GM18502 (cell line): ENCODE results near the gene CAPN13.

ENCODE experiments used
- ATAC-seq: cut with Tn5 transposase; IDR thresholded peaks from one replicate; pipeline ENCODE4 v1.9.1; 2021; ENCODE audit warnings: mild to moderate bottlenecking; ENCODE audit not compliant: unreplicated experiment, poor library complexity

The CAPN13 gene

DNA sequence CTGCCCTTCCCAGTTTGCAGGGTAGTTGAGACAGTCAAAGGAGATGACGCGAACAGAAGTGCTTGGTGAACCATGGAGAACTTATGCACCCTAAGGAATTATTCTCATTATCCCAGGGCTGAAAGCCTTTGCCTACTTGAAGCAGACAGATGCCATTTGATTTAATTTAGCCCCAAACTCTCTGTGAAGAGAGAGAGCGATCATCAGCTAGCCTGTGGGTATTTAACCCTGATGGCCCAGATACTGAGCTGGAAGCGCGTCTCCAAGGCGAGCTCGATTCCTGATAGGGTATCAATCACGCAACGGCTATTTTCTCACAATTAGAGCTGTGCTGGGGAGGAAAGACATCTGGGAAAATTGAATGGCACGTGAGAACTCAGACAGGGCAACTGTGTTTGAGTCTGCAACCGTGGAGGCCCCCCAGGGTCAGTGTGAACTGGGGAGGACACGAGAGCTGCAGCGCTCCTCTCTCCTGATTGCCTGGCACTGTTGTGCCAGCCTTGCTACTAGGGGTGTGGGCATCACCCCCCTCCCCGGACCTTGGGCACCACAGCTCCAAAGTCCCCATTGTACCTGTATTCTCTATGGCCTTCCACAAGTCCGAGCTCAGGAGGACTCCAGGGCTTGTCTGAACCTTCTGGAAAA lies 73.2 kb downstream of the CAPN13 start:
- ATAC-seq: no peak

DNA sequence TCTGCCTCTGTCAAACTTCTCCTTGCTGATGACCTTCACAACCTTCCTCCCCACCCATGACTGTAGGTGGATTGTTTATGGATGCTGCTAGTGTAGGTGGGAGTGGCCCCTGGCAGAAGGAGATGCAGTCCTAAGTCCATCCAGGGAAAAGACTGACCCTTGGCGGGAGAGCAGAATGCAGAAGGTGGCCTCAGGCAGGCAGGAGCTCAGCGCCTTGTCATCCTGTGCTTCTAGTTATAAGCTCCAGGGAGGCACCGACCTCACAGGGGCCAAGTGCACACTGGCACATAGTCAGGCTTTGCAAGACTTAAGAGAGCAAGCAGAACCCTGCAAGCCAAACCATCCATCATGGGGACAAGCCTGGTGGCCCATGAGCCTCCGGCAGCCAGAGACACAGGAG lies 74.4 kb downstream of the CAPN13 start:
- ATAC-seq: no peak

DNA sequence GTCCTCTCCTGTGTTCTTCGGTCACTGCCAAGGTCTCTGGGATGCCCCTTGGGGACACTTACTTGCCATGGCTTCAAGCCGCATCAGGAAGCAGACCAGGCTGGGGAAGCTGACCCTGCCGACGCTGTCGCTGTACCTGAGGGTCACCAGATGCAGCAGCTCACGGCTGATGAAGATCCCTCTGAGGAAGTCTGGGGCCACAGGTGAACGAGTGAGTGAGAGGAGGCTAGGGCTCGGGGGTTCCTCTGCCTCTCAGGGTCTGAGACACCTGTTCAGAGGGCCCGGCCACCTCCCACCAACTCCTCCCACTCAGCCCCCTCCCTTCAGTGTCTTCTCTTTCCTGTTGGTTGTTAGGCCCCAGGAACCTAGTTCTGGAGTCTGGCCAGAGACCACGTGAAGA lies 74.9 kb downstream of the CAPN13 start:
- no peak for ATAC-seq

DNA sequence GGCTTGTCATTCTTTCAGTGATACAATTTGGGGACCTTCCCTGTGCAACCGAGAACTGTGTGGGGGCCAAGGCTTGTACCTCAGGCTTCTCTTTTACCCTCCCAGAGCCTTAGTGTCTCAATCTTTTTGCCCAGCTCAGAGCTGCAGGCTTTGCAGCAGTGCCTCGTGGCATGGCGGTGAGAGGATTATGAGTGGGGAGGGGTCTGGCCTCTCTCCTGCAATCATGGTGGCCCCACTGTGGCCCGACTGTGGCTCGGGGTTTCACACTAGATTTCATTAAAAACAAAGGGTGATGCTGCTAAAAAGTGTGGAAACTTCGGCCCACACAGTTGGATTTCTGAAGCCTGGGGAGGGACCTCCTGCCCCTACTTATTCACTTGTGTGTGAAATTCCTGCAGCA lies 75.5 kb downstream of the CAPN13 start:
- ATAC-seq: no peak

DNA sequence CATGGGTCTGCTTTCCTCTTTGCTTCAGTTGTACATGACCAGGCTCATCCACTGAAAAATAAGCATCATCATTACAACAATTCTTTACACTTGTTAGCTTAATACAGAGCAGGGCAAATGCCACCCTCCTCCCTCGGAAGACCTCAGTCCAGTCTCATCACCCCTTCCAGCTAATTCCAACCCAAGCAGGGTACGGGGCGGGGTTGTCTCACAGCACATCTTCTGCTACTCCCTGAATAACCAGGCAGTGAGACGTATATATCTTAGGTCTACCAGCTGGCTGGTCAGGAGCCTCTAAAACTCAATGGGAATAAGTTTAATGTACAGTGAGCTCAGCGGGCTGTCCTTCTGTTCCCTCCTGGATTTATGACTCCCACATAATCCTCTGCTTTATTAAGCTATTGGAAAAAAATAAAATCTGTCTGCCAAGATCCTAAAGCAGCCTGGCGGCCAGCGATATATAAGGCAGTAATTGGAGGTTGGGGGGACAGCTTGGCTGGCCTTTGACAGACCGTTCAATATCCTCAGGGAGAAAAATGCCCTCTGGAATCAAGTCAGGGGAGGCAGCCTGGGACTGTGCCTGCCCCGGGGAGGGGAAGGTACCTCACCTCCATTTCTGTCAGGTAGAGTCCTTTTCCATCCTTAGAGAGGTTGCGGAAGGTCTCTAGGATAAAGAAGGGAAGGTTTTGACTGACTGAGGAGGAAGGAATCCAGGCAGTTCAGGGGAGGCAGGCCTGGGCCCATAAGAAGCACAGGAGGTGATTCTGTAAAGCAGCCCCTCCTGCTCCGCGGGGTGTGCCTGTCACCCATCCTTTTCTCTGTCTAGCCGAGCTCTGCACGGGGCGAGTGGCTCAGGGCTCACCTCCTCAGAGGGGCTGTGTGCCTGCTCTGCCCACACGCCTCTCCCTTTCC lies 76.3 kb downstream of the CAPN13 start:
- ATAC-seq: no peak

DNA sequence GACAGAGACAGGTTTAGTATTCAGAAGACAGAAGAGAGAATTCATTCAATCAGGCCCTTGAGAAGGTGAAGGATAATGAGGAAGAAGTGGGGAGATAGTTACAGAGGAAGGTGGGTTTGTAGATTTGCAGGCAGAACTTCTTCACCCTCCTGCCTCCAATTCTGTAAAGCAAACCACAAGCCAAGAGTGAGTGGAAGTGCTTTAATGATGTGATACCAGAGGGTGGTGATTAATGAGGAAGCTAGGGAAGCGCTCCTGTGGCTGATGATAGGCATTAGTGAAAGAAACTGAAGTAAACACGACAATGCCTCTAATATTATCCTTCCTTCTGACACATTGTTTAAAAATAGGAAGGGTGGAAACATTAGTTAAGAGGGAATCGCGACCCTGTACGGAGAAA lies 78.2 kb downstream of the CAPN13 start:
- ATAC-seq: no peak

DNA sequence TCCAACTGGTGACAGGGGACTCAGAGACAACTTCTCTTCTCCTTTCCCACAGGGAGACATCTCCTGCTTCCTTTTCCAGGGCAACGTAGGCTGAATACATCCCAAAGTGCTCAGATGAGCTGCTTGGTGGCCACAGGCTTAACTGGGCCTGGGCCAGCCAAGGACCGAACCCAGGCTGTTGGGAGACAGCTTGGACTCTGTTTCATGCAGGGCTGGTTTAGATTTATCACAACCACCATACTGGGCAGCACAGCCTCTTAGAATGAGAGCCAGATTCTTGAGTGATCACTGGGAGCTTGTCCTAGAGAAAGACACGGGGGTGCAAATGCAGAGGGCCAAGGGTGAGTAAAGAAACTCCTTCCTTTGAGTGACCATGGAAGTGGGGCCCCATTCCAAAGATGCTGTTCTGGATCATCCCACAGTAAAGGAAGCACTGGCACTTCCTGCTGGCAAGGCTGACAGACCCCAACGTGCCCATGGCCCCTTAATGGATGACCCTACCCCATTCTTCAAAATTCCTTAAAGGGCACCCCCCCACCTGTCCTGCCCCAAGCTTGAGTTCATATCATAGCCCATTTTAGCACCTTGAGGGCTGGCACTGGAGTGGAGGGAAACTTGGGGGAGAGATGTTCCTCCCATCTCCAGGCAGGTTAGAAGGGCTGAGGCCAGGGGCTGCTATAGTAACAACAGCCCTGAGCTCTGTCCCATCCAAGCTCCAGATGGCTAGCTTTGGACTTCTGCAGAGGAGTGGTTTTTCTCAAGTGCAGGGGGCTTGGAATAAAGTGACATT lies 84.1 kb downstream of the CAPN13 start:
- ATAC-seq: no peak

DNA sequence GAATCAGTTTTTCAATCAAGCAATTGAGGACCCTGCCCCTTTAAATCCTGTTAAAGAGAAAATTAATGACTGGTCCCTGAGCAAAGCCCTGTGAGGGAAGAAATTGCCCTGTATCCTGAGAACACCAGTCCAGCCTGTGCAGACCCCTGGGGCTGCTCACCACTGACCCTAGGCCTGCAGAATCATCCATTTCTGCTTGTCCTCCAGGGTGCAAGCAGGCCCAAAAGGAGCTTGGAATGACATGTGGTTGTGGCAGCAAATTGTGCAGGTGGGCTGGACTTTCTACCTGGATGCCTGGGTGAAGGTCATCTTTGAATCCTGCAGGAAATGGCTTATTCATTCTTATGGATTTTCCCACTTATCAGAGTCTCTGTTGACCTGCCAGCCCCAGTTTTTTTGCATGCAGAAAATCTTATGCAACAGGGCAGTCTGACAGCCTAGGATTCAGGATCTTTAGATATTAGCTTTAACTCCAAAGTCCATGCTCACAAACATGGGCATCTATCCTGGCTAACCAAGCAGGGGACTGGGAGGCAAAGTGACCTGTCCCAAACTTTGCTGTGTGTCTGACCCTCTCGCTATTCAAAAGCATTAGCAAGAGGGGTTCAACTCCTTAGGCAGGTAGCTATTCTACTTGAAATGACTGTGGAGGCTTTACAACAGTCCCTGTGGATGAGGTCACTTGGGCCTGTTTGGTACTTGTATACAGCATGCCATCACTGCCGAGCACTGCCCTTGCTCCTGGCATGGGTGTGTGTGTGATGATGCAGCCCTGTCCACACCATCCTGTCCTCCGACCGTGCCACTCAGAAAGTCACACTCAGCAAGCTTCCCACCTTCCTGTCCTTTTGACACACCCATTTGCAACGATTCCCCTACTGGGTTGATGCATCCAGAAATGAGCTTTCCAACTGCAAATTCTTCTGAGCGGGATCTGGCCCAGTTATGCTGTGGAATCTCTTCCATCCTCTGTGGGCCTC lies 85.3 kb downstream of the CAPN13 start:
- no peak for ATAC-seq

DNA sequence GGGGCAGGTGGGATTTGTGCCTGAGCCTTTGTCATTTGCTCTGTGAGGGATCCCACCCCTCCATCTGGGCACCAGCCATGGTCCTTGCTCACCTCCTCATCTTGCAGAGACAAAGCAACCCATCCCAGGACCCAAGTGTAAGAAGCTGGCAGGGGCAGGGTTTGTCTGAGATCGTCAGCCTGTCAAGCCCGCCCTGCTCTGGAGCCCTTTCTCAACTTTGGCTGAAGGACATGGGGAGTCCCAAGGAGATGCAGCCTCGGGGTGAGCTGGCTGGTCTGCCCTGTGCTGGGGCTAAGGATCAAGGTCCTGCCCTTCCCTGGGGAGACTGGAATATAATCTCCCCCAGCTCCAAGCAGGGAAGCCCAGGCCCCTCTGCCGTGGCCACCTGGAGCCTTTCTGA lies 86.0 kb downstream of the CAPN13 start:
- no peak for ATAC-seq

DNA sequence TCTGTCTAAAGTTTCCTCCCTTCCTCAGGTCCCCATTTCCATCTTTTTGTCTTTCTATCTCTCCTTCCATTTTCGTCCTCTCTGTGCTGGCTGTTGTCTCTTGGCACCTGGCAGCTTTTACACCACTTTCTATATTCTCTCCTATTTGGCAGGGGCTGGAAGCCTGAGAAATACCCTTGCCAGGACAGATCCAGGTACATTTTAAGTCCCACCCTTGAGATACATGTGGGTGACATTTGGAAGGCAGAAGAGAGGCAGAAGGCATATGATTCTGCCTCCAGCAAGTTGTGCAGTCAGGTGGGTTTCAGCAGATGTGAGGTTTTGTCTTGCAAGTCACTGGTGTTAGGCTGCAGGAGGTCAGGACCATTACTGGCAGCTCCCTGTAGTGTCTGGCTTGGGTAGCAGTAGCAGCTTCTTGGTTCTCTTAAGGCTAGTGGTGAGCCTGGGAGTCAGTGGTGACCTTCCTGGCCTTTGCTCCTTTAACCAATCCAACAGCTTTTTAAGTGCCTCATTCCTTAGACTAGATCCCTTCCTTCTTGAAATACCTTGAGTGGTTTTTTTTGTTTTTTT lies 90.1 kb downstream of the CAPN13 start:
- no peak for ATAC-seq

DNA sequence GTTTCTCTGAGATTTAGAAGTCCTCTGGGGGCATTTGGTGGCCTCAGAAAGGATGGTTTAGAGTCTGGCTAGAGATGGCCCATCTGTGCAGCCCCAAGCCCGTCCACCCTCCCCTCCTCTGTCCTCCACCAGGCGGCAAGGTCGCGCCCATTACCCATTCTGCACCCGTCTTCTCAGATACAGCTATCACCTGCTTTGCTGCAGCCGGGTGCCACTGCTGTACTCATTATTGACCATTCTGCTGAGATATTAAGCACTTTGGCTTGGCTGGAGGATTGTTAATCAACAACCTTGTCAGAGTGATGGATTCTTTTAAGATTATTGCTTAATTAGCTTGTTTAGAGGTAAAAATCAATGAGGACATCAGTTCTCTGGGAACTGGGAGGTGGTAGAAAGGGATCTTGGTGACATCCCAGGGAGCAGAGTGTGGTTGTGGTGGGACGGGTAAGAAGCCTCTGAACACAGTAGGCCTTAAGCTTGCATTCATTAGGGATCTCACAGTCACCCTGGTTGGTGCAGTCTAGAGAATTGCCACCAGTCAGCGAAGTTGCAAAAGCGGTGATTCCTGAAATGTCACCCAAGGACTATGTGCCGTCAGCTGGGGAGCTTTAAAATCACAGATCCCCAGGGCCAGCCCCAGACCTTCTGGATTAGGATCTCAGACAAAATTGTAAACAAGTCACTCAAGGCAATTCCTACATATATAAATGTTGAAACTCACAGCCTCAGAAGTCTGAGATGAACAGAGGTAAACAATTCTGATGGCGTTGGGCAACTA lies 90.9 kb downstream of the CAPN13 start:
- no peak for ATAC-seq

DNA sequence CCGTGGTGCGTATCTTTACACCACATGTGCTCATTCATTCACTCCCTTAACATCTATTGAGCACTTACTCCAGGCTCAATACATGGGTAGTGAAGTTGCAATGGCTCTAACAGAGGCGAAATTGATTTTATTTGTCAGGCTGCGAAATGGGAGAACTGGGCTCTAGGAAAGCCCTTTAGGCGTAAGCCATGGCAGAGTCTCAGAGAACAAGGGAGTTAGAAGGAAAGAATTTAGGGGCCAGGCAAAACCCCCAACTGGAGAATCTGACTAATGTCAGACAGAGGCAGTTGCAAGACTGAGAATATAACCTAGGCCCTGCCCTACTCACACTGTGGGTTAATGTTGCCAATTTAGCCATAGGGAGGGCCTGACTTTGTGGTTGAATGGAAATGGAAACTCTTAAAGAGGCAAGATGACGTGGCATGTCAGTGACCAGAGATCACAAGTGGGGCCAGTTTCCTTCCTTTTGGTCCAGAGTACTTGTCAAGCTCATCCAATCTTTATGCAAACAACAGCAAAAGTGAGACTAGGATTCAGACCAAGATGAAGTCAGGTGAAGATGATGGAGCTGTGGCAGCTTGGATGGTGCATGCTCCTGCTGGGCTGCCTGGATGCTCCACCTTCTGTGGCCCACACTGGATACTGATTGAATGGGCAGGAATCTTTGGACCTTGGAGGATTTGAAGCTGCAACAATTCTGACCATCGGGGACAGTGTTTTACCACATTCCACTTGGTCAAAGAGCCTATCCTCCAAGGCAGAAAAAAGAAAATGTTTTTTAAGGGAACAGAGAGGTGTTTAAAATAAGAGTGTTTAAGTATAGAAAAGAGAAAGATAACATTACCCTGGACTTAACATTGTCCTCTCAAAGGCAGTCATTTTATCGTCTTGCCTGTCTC lies 92.2 kb downstream of the CAPN13 start:
- no peak for ATAC-seq

DNA sequence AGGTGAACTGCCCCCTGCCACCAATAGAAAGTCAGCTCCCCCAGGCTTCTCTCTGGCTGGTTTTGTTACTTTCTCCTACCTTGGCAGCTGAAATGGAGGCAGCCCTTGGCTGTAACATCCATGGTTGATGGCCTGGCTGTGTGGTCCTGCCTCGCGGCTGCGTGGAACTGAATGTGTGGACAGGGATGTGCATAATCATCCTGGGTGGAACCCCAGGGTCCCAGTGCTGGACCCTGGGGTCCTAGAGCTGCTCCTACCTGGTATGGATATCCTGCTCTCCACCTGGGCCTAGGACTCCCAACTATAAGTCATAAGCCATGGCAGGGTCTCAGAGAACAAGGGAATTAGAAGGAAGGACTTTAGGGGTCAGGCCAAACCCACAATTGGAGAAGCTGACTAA lies 93.5 kb downstream of the CAPN13 start:
- ATAC-seq: no peak

DNA sequence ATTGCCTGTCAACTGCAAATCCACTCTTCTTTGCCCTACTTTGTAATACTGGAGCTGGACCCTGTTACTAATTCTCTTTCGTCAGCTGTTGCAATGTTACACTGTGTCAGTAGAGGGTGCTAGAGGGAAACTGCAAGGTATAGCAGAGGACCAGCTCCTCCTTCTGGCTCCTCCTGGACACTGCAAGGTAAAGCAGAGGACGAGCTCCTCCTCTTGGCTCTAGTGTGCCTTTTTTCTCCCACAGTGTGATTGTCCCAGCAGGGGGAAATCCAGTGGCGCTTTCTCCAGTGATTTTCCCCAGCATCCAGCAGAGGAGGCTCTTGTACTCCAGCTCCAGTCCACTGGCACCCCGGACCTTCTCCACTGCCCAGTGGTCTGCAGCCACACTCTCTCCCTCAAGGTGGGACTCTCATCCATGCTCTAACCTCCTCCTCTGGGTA lies 95.6 kb downstream of the CAPN13 start:
- ATAC-seq: peak; percentile 82

DNA sequence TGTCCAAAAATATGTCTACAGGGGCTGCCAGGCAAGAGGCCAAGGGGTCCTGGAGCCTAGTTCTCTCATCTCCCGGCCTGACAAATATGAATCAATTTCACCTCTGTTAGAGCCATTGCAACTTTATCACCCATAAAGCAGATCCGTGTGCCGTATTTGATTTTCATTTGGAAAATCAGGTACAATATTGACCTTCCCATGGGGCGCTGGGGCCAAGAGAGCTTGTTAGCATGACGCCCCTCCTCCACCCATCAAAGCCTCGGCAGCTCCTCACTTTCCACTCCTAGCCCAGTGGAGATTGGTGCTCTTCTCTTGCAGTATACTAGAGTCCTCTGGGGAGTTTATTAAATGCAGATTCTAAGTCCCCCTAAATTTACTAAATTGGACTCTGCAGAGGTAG lies 96.8 kb downstream of the CAPN13 start:
- no peak for ATAC-seq

DNA sequence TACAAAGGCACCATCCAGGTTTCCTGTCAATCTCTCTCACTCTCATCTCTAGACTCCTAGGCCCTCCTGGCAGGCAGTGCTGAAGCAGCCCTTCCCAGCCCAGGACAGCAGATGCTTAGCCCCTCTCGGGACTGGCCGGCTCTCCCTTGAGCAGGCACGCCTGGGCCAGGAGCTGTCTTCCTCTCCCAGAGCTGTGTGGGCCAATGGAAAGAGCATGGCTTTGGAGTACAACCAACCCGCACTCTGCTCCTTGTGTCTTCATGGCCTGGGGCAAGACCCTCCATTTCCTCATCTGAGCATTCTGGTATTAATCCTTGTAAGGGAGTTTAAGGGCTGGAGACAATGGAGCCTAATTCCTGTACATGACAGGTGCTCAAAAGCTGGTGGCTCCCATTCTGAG lies 97.2 kb downstream of the CAPN13 start:
- no peak for ATAC-seq

DNA sequence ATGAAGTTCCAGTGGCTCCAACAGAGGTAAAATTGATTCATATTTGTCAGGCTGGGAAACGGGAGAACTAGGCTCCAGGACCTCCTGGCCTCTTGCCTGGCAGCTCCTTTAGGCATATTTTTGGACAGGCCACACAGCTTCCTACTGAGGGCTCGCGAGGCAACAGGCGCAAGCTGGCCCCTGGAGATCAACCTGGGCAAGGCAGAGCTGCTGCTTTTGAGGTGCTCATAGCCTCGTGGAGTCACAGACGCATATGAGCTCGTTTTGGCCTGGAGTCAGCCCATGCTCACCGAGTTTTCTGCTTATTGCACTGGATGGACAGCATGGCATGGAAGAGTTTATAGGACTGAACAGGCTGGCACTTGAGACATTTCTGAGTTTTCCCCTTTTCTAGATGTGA lies 97.7 kb downstream of the CAPN13 start:
- ATAC-seq: no peak
